GM21737 (cell line): ENCODE measurements around the gene BACH2.

Experiments
- ATAC-seq: cut with Tn5 transposase; IDR thresholded peaks from one replicate; pipeline ENCODE4 v1.9.1; 2021; ENCODE audit warnings: mild to moderate bottlenecking, moderate library complexity; ENCODE audit not compliant: unreplicated experiment

The BACH2 gene

GRCh38 chr6:89952686-89953085, 344.0 kb downstream of the BACH2 start:
- ATAC-seq = no peak

- ATAC-seq = no peak
Observed at GRCh38 chr6:89952105-89952671, 344.5 kb downstream of the BACH2 start.

GRCh38 chr6:89951574-89952104, 345.0 kb downstream of the BACH2 start:
- ATAC-seq = no peak

GRCh38 chr6:89950879-89951391, 345.7 kb downstream of the BACH2 start:
- ATAC-seq = no peak

DNA sequence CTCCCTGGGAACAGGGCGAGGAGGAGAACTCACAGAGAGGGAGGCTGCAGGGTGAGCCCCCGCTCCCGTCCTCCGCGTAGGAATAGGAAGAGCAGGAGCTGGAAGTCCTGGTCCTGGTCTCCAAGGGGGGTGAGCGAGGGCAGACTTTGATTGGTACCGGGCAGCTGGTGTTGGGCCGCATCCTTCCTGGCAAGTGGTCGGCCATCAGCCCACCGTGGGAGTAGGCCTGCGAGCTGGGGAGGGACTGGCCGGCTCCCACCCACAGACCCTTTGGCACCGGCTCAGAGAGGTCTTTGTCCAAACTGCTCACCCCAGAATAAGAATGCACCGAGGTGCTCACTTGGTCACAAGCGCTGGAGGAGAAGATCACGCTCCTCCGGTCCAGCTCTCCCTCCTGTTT, 346.2 kb downstream of the BACH2 start:
- ATAC-seq = no peak

DNA sequence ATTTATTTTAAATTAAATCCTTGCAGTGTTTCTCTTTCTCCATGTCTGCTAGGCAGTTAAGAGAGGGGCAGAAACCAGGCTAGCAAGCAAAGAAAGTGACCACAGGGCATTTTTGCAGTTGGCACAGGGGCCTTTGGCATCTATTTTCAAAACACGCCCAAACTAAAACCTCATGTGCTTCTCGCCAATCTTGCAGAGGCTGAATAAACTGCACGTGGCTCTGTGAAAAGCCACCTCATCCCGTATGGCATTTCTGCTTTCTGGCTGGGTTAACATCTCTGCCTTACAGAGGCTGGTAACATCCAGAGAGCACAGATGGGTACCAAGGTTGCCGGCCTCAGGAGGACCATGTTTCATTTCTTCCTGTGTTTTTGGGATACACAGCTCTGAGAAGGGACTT, 347.8 kb downstream of the BACH2 start:
- ATAC-seq = no peak

- ATAC-seq = no peak
Observed at GRCh38 chr6:89944826-89945407, 351.7 kb downstream of the BACH2 start.

DNA sequence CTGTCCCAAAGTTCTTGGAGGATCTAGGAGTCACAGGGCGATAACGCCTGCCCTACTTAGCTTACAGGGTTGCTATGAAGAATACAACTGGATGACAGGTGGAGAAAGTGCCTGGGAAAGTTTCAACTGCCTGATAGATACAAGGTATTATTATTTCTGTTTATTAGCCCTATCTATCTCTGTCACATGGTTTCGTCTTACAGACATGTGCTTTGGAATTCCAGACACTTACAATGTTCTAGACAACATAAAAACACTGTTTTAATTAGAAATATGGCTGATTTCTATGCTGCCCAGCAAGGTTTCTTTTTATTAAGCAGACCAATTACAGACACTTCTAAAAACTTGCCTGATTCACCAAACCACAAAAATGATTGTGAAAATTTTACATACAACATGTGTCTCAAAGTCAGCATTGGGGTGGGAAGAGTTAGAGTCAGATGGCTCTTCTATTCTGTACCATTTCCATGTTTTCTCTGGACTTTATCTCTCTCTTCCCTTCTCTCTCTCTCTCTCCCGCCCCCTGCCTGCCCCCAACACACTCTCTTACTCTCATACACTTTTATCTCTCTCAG, 352.4 kb downstream of the BACH2 start:
- no peak for ATAC-seq

- ATAC-seq = no peak
Observed at GRCh38 chr6:89942601-89943000, 354.0 kb downstream of the BACH2 start.

GRCh38 chr6:89941763-89942497, 354.7 kb downstream of the BACH2 start:
- no peak for ATAC-seq

- ATAC-seq = no peak
Observed at GRCh38 chr6:89941031-89941762, 355.4 kb downstream of the BACH2 start.

DNA sequence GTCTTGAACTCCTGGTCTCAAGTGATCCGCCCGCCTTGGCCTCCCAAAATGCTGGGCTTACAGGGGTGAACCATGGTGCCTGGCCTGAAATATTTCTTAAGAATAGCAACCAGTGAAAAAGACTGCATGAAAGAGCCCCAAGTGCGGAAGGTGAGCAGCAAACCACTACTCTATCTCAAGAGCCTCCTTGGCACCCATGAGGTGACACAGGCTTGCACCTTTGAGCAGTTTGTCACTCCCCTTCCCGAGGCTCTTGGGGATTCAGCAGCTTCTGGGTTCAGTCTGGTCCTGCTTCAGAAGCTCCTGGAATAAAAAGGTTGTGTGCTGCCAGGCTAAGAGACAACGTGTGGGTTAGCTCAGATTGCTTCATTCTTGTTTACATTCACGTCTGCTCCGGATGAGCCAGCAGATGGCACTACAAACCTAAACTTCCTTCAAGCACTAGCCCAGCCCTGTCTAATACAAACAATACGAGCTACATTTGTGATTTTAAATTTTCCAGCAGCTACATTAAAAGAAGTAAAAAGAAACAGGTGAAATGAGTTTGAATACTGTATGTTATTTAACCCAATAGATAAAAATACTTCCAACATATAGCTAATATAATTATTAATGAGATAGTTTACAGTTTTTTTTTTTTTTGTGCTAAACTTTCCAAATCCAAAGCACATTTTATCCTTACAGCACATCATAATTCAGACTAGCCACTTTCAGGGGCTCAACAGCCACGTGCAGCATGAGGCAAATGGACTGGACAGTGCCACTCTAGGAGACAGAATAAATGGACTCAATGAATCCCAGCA, 356.2 kb downstream of the BACH2 start:
- peak; percentile 64 for ATAC-seq

DNA sequence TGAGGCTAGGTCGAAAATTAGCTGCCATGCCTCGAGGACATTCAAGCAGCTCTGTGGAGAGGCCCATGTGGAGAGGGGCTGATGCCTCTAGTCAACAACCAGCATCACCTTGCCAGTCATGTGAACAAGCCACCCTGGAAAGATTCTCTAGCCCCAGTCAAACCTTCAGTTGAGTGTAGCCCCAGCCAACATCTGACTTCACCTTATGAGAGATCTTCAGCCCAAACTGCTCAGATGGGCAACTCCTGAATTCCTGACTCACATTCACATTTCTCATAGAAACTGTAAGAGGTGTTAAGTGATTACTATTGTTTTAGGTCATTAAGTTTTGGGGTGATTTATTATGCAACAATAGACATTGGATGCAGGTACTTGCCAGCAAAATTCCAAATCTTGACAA, 357.5 kb downstream of the BACH2 start:
- no peak for ATAC-seq

DNA sequence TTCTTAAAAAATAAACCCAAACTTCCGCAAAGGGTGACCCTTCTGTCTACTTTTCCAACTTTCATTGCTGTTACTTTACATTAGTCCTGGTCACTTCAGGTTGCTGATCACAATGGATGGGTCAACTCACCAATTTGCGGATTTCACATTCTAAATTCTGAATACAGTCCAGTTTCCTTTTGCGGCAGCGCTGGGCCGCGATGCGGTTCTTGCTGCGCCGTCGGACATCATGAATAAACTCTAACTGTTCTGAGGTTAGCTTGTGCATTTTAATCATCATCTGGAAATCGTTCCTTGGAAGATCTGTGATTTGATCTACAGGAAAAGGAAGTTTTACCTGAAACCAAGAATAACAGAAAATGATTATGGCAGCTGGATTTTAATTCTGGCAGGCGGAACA, 358.6 kb downstream of the BACH2 start:
- no peak for ATAC-seq

DNA sequence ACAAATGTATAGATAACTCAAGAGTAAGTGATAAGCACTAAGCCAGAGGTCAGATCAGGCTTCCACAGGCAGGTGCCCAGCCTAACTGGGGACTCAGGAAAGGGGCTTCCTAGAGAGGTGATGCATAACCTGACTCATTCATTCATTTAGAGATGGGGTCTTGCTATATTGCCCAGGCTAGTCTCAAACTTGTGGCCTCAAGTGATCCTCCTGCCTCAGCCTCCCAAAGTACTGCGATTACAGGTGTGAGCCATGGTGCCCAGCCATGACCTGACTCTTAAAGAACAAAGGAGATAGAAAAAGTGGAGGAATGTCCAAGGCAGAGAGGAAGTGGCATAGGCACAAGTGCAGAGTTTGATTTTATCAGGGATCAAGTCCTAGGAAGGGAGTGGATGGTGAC, 360.5 kb downstream of the BACH2 start:
- no peak for ATAC-seq

- no peak for ATAC-seq
Observed at GRCh38 chr6:89934685-89935366, 361.8 kb downstream of the BACH2 start.

DNA sequence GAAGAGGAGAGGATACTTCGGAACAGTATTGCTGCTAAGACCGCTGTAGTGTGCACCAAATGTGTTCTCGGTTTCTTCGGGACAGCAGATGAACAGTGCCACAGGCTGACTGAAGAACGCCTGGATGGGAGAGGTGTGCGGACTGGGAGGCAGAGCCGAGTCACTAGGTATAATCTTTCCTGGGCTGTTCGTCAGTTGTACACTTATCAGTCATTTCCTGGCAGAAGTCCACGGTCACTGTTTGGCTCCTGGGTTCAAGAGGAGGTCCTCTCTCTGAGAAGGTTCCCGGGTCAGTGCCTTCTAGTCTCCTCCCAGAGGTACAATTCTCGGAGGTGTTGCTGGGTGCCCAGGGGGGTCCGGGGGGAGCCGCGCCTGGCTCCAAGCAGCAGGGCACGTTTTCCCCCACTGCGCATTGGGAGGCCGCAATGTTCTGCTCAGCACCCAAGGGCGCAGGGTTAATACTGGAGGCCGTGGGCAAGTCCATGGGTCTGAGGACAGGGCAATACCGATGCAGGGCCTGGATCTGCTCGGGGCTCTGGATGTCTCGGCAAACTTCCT, 364.3 kb downstream of the BACH2 start:
- ATAC-seq = no peak

GRCh38 chr6:89930789-89931188, 365.9 kb downstream of the BACH2 start:
- no peak for ATAC-seq

- ATAC-seq = no peak
Observed at GRCh38 chr6:89928604-89929003, 368.0 kb downstream of the BACH2 start.
